Measurements from ENCODE around the gene RFNG. TPM values are rescaled to one million over a fixed set of nuclear protein-coding genes. Genes with fewer than 3 reads are reported as not detected.

RFNG gene
- total and polyA plus RNA-seq, 2 donors (not counting 1 experiment from before 2014, with no cell fraction given) = 30.1 to 44.5 TPM

GRCh38 chr17:82080048-82080788 is 28.6 kb upstream of the RFNG start:
- Histone ChIP-seq H3K4me2 (replicated peaks; ENCODE audit: low read depth, low read length, poor library complexity, severe bottlenecking) (no peak overlapping the region), H3K9ac (ENCODE audit: low read length) (no peak overlapping the region), H3K4me1 (ENCODE audit: control insufficient read depth in 2 of 2, insufficient read depth in 2 of 2, low read length in 2 of 2) (no peaks in the 10 kb centered on the region), H2AFZ (ENCODE audit: insufficient read depth, low read depth, low read length, poor library complexity, severe bottlenecking) (no peak overlapping the region), H4K20me1 (ENCODE audit: control insufficient read depth, insufficient read depth, low read length, poor library complexity, severe bottlenecking) (no peaks in the 10 kb centered on the region), H3K9me3 (ENCODE audit: control extremely low read depth in 1 of 3, control insufficient read depth in 2 of 3, insufficient read depth in 1 of 3, low read length in 2 of 3) (no peaks in the 10 kb centered on the region), H3K27me3 (replicated peaks in 1 of 4; ENCODE audit: control extremely low read depth in 1 of 4, control insufficient read depth in 3 of 4, insufficient read depth in 4 of 4, low read length in 3 of 4) (no peaks in the 10 kb centered on the region), H3K36me3 (replicated peaks in 1 of 2; ENCODE audit: control extremely low read depth in 1 of 2, control insufficient read depth in 1 of 2, extremely low read depth in 1 of 2, insufficient read depth in 2 of 2, low read length in 1 of 2) (peaks cover 0 to 38% of the 10 kb centered on the region in 2 experiments), H3K4me3 (ENCODE audit: control extremely low read depth in 1 of 5, extremely low read depth in 1 of 5, insufficient read depth in 1 of 5, low read depth in 2 of 5, low read length in 4 of 5) (no peak overlapping the region), H3K79me2 (ENCODE audit: control insufficient read depth, insufficient read depth, low read length) (no peaks in the 10 kb centered on the region), H3K27ac (ENCODE audit: low read length in 2 of 2) (no peak overlapping the region)
- intact Hi-C loops (cut with micrococcal nuclease) = no loop called here
- CTCF ChIA-PET = no interaction called here
- DNase-seq = no peak
- Mint-ChIP-seq H3K27ac (no peak overlapping the region), H3K4me3 (no peak overlapping the region), H3K9me3 (ENCODE audit: insufficient read depth) (no peaks in the 10 kb centered on the region), H3K27me3 (no peaks in the 10 kb centered on the region), H3K4me1 (no peaks in the 10 kb centered on the region)
- no peak for ATAC-seq (ENCODE audit: low read depth)
- 94% methylated on average over 36 of the region's 36 CpGs for WGBS (ENCODE audit: insufficient coverage)
- TF ChIP-seq EZH2 (IDR thresholded peaks at IDR 0.05; ENCODE audit: borderline replicate concordance, insufficient read depth, low read depth, low read length, poor library complexity, severe bottlenecking) = no peak
- TF ChIP-seq, protein P1, sequence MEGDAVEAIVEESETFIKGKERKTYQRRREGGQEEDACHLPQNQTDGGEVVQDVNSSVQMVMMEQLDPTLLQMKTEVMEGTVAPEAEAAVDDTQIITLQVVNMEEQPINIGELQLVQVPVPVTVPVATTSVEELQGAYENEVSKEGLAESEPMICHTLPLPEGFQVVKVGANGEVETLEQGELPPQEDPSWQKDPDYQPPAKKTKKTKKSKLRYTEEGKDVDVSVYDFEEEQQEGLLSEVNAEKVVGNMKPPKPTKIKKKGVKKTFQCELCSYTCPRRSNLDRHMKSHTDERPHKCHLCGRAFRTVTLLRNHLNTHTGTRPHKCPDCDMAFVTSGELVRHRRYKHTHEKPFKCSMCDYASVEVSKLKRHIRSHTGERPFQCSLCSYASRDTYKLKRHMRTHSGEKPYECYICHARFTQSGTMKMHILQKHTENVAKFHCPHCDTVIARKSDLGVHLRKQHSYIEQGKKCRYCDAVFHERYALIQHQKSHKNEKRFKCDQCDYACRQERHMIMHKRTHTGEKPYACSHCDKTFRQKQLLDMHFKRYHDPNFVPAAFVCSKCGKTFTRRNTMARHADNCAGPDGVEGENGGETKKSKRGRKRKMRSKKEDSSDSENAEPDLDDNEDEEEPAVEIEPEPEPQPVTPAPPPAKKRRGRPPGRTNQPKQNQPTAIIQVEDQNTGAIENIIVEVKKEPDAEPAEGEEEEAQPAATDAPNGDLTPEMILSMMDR (IDR thresholded peaks at IDR 0.05) = no peak
- POLR2A ChIA-PET = no interaction called here

DNA sequence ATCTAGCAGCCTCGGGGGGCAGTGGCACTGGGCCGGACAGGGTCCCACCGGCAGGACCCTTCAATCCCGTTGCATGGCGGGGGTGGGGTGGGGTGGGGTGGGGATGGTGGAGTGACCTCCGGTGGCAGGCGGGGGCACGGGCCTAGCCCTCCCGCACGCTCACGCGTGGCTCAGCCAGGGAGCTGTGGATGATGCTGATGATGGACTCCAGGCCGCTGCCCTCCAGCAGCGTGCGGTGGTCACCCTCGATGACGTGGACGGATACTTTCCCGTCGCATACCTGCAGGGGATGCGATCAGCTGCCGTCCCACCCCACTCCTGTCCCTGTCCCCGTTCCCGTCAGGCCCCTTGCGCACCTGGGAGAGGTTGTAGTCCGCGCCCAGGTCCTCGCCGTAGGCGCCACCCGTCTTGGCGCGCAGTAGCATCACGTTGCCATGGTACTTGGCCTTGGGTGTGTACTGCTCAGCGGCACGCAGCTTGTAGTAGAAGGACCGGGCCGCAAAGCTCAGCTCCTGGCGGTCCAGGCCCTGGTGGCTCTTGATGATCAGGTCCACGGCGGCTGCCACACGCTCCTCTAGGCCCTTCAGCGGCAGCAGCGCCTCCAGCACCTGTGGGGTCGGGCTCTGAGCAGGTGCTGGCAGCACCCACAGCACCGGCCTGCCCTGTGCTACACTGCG is 27.5 kb upstream of the RFNG start:
- POLR2A ChIA-PET = no interaction called here
- no peak for DNase-seq
- Histone ChIP-seq H3K27me3 (replicated peaks in 1 of 4; ENCODE audit: control extremely low read depth in 1 of 4, control insufficient read depth in 3 of 4, insufficient read depth in 4 of 4, low read length in 3 of 4) (no peaks in the 10 kb centered on the region), H3K27ac (ENCODE audit: low read length in 2 of 2) (no peak overlapping the region), H3K9ac (ENCODE audit: low read length) (no peak overlapping the region), H3K4me1 (ENCODE audit: control insufficient read depth in 2 of 2, insufficient read depth in 2 of 2, low read length in 2 of 2) (no peaks in the 10 kb centered on the region), H4K20me1 (ENCODE audit: control insufficient read depth, insufficient read depth, low read length, poor library complexity, severe bottlenecking) (no peaks in the 10 kb centered on the region), H3K4me3 (ENCODE audit: control extremely low read depth in 1 of 5, extremely low read depth in 1 of 5, insufficient read depth in 1 of 5, low read depth in 2 of 5, low read length in 4 of 5) (no peak overlapping the region), H3K4me2 (replicated peaks; ENCODE audit: low read depth, low read length, poor library complexity, severe bottlenecking) (no peak overlapping the region), H3K79me2 (ENCODE audit: control insufficient read depth, insufficient read depth, low read length) (no peaks in the 10 kb centered on the region), H2AFZ (ENCODE audit: insufficient read depth, low read depth, low read length, poor library complexity, severe bottlenecking) (no peak overlapping the region), H3K9me3 (ENCODE audit: control extremely low read depth in 1 of 3, control insufficient read depth in 2 of 3, insufficient read depth in 1 of 3, low read length in 2 of 3) (no peaks in the 10 kb centered on the region), H3K36me3 (replicated peaks in 1 of 2; ENCODE audit: control extremely low read depth in 1 of 2, control insufficient read depth in 1 of 2, extremely low read depth in 1 of 2, insufficient read depth in 2 of 2, low read length in 1 of 2) (peaks cover 0 to 33% of the 10 kb centered on the region in 2 experiments)
- Mint-ChIP-seq H3K4me3 (no peak overlapping the region), H3K9me3 (ENCODE audit: insufficient read depth) (no peaks in the 10 kb centered on the region), H3K4me1 (no peaks in the 10 kb centered on the region), H3K27me3 (no peaks in the 10 kb centered on the region), H3K27ac (no peak overlapping the region)
- intact Hi-C loops (cut with micrococcal nuclease) = no loop called here
- CTCF ChIA-PET = no interaction called here
- 97% methylated on average over 42 of the region's 47 CpGs for WGBS (ENCODE audit: insufficient coverage)
- TF ChIP-seq EZH2 (IDR thresholded peaks at IDR 0.05; ENCODE audit: borderline replicate concordance, insufficient read depth, low read depth, low read length, poor library complexity, severe bottlenecking) = no peak
- TF ChIP-seq, protein P1 (IDR thresholded peaks at IDR 0.05) = no peak
- ATAC-seq (ENCODE audit: low read depth) = no peak
